NOMO-1 treated with dmso at 0.1 percent for 144 hours (cell line): Measurements from ENCODE around the gene PPARGC1A.

ENCODE experiments used
- DNase-seq: peaks from one replicate; lab custom pipeline; 2025; ENCODE audit not compliant: unreplicated experiment; lab: John Stamatoyannopoulos, UW

Gene PPARGC1A

GRCh38 chr4:23911675-23912455, 22.0 kb upstream of the PPARGC1A start:
- DNase-seq = no peak

GRCh38 chr4:23909671-23910070, 19.8 kb upstream of the PPARGC1A start:
- DNase-seq = no peak

GRCh38 chr4:23906839-23907238, 17.0 kb upstream of the PPARGC1A start:
- DNase-seq = no peak

- no peak for DNase-seq
Measured at GRCh38 chr4:23904639-23905071, 14.8 kb upstream of the PPARGC1A start.

- DNase-seq = no peak
Measured at GRCh38 chr4:23903859-23904438, 14.1 kb upstream of the PPARGC1A start.

- DNase-seq = no peak
Measured at GRCh38 chr4:23902222-23902804, 12.5 kb upstream of the PPARGC1A start.

- no peak for DNase-seq
Measured at GRCh38 chr4:23900636-23901035, 10.8 kb upstream of the PPARGC1A start.

GRCh38 chr4:23899565-23899964, 9.7 kb upstream of the PPARGC1A start:
- no peak for DNase-seq

- DNase-seq = no peak
Measured at GRCh38 chr4:23897564-23898109, 7.8 kb upstream of the PPARGC1A start.

GRCh38 chr4:23894021-23894420, 4.2 kb upstream of the PPARGC1A start:
- no peak for DNase-seq

GRCh38 chr4:23891064-23891421, 1.2 kb upstream of the PPARGC1A start:
- no peak for DNase-seq

GRCh38 chr4:23890369-23891063, 669 bp upstream of the PPARGC1A start:
- DNase-seq = no peak

GRCh38 chr4:23889391-23889790, 456 bp downstream of the PPARGC1A start:
- no peak for DNase-seq

- DNase-seq = no peak
Measured at GRCh38 chr4:23888421-23889319, 1.2 kb downstream of the PPARGC1A start.

- DNase-seq = no peak
Measured at GRCh38 chr4:23887989-23888388, 1.9 kb downstream of the PPARGC1A start.

- no peak for DNase-seq
Measured at GRCh38 chr4:23887173-23887572, 2.7 kb downstream of the PPARGC1A start.

GRCh38 chr4:23885943-23886590, 3.8 kb downstream of the PPARGC1A start:
- DNase-seq = no peak

GRCh38 chr4:23884741-23885140, 5.1 kb downstream of the PPARGC1A start:
- no peak for DNase-seq

- DNase-seq = no peak
Measured at GRCh38 chr4:23884261-23884660, 5.6 kb downstream of the PPARGC1A start.

- no peak for DNase-seq
Measured at GRCh38 chr4:23882976-23883531, 6.8 kb downstream of the PPARGC1A start.
